Thymus (tissue), 11 donors: ENCODE data around the gene MYO18B. TPM values are rescaled to one million over a fixed set of nuclear protein-coding genes. Genes with fewer than 3 reads are reported as not detected.

Source experiments
- DNase-seq, 9 donors: peaks; one replicate each; pipeline ENCODE4 v3.0.0-alpha.2; 2013; ENCODE audit warnings: low spot score in 9 of 9, low read depth in 6 of 9, missing footprints in 1 of 9
- H3K27ac ChIP-seq, 2 donors: one replicate each; pipeline ENCODE4 v1.5.1; 2013; ENCODE audit warnings: control low read depth in 1 of 2, low read depth in 1 of 2, low read length in 1 of 2, mild to moderate bottlenecking in 1 of 2, moderate library complexity in 1 of 2
- H3K27me3 ChIP-seq, 2 donors: one replicate each; pipeline ENCODE4 v1.5.1; 2013; ENCODE audit warnings: low read length in 1 of 2; ENCODE audit not compliant: control insufficient read depth in 2 of 2, insufficient read depth in 1 of 2
- H3K36me3 ChIP-seq, 2 donors: one replicate each; pipeline ENCODE4 v1.5.1; 2013; ENCODE audit warnings: low read length in 1 of 2, mild to moderate bottlenecking in 1 of 2, moderate library complexity in 1 of 2; ENCODE audit not compliant: control insufficient read depth in 2 of 2, insufficient read depth in 2 of 2
- H3K4me1 ChIP-seq, 2 donors: one replicate each; pipeline ENCODE4 v1.5.1; 2013; ENCODE audit warnings: low read length in 2 of 2; ENCODE audit not compliant: control insufficient read depth in 2 of 2, insufficient read depth in 2 of 2
- H3K4me3 ChIP-seq, 2 donors: one replicate each; pipeline ENCODE4 v1.5.1; 2013; ENCODE audit warnings: low read length in 2 of 2, control low read depth in 1 of 2, mild to moderate bottlenecking in 1 of 2
- H3K9me3 ChIP-seq, 2 donors: one replicate each; pipeline ENCODE4 v1.5.1; 2013; ENCODE audit warnings: low read length in 1 of 2, mild to moderate bottlenecking in 1 of 2; ENCODE audit not compliant: control insufficient read depth in 2 of 2, insufficient read depth in 1 of 2
- WGBS: extraction: QIAGEN DNeasy Blood & Tissue Kit; methylation state at CpG from one replicate; pipeline ENCODE4 v1.1.7; 2013; 5-methylcytosine and 5-hydroxymethylcytosine counted together
- polyA plus RNA-seq: library from polyadenylated mRNA; stranded (reverse); fragments of 200-250 nt; gene quantifications from one replicate; pipeline ENCODE4 v1.2.3, GENCODE V29; 2013
- total RNA-seq: library from RNA; stranded (reverse); fragments of 120-200 nt; gene quantifications from one replicate; pipeline ENCODE4 v1.2.4, GENCODE V29; 2013
- donor health status: healthy.

The MYO18B gene
- total and polyA plus RNA-seq, 2 donors: 2.4 to 13.8 TPM

DNA sequence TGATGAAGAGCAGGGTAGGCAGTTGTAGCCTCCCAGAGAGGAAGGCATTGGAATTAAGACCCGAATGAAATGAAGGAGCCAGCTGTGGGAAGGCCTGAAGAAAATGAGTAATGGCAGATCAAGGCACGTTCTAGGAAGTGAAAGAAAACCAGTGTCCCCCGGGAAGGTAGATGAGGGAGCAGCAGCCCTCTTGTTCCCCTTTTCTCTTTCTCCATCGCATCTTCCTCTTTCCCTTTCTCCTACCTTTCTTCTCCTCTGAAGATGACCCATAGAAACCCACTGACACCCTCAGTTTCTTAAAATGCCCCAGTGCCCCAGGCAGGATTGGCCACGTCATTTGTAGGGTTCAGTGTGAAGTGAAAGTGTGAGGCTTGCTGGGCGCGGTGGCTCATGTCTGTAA lies 254.7 kb downstream of the MYO18B start:
- 80% methylated on average over 7 of the region's 7 CpGs for WGBS

DNA sequence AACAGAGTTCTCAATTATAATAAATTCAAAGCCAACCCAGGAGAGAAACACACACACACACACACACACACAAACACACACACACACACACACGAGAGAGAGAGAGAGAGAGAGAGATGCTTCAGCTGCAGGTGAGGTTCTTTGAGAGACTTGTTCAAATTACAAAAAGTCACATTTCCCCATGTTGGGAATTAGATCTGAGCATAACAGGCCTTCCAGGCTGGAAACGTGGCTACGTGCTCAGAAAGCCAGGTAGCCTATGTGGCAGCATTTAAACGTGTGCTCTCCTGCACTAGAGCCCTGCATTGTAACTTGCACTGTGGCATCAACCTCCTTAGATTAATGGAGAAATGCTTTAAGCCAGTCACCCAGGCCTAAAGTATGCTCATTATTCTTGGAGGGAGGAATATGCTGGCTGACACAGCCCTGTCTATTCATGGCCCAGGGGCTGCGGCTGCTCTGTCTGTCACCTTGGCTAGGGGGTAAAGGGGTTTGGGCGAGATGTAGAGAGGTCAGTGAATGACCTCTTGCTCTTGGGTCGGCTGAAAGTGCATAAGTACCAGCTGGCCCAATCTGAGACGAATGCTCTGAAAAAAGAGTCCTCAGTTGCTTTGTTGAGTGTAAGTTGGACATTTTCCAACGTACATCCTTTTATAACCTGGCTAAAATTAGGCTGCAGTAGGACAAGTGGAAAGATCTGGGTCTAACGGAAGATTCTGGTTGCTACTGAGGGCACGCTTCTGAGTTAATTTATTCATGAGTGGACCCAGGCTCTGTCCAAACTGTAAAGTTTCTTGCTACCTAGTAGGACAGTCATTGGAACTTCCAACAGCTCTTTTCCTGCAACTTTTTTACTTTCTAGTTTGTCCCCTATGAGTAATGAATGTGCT lies 256.1 kb downstream of the MYO18B start:
- no peaks in the 10 kb centered on the region for H3K4me1 ChIP-seq
- no peaks in the 10 kb centered on the region for H3K9me3 ChIP-seq
- DNase-seq: no peak
- no peak overlapping the region for H3K4me3 ChIP-seq
- H3K27ac ChIP-seq: no peak overlapping the region
- no peaks in the 10 kb centered on the region for H3K27me3 ChIP-seq
- 76% methylated on average over 11 of the region's 11 CpGs for WGBS
- H3K36me3 ChIP-seq: no peaks in the 10 kb centered on the region

More for the DNA sequence above, 254.7 kb downstream of the MYO18B start:
- no peaks in the 10 kb centered on the region for H3K27me3 ChIP-seq
- no peaks in the 10 kb centered on the region for H3K4me1 ChIP-seq
- DNase-seq: no peak
- H3K9me3 ChIP-seq: no peaks in the 10 kb centered on the region
- no peaks in the 10 kb centered on the region for H3K36me3 ChIP-seq
- no peak overlapping the region for H3K27ac ChIP-seq
- no peak overlapping the region for H3K4me3 ChIP-seq

DNA sequence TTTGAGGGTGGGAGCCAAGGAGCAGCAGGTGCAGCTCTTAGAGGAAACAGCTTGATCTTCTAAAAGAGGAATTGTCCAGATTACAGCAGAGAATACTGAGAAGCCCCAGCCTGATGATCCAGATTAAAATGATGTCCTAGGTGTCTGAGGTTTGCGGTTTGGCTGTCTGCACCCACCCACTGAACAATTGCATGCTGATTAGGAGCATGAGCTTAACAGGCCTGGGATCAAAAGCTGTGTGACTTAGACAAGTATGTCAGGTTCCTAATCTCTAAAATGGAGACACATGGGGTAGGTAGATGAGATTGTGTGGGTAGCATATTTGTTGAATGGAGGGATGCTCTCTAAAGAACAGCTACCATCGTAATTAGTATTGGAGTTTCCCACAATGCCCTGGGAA lies 260.5 kb downstream of the MYO18B start:
- H3K9me3 ChIP-seq: no peaks in the 10 kb centered on the region
- H3K27ac ChIP-seq: no peak overlapping the region
- 95% methylated on average over 2 of the region's 2 CpGs for WGBS
- no peak for DNase-seq
- no peaks in the 10 kb centered on the region for H3K4me1 ChIP-seq
- no peak overlapping the region for H3K4me3 ChIP-seq
- no peaks in the 10 kb centered on the region for H3K27me3 ChIP-seq
- no peaks in the 10 kb centered on the region for H3K36me3 ChIP-seq

DNA sequence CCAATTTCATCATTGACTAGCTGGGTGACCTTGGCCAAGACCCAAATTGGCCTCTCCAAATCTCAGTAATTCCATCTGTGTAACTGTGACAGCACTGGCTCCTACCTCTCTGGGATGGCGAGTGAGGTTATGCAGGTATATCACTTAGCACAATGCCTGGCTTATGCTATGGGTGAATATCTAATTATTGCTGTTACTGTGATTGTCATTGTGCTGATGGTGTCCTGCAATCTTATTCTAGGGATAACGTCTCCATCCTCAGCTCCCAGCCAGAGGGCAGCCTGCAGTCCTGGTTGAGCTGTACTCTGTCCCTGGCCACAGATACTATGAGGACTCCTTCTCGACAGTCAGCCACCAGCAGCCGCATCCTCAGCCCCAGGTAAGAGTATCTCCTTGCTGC lies 262.5 kb downstream of the MYO18B start:
- Histone ChIP-seq H3K36me3 (no peaks in the 10 kb centered on the region), H3K27ac (no peak overlapping the region), H3K4me1 (no peaks in the 10 kb centered on the region), H3K9me3 (no peaks in the 10 kb centered on the region), H3K27me3 (peaks cover 0 to 3% of the 10 kb centered on the region in 2 donors), H3K4me3 (no peak overlapping the region)
- 93% methylated on average over 4 of the region's 4 CpGs for WGBS
- DNase-seq: no peak

DNA sequence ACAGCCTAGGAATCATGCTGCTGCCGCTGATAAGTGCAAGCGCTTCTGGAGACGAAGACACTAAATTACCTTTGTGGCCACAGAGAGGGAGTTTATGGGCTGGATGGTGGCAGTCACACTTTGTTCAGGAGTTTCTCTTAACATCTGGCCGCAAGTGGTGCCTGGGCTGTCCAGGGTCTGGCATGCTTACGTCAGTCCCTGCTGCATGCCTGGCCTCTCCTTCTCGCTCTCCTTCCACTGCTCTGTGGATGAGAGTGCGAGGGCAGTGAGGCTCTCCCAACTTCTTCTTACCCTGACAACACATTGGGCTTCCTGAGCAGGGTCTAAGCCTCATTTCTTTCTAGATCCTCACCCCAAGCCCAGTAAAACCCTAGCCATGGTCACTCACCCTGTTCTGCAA lies 266.6 kb downstream of the MYO18B start:
- Histone ChIP-seq H3K9me3 (no peaks in the 10 kb centered on the region), H3K4me1 (no peaks in the 10 kb centered on the region), H3K4me3 (no peak overlapping the region), H3K27me3 (peaks cover 0 to 3% of the 10 kb centered on the region in 2 donors), H3K27ac (no peak overlapping the region), H3K36me3 (no peaks in the 10 kb centered on the region)
- no peak for DNase-seq
- 63% methylated on average over 7 of the region's 7 CpGs for WGBS

DNA sequence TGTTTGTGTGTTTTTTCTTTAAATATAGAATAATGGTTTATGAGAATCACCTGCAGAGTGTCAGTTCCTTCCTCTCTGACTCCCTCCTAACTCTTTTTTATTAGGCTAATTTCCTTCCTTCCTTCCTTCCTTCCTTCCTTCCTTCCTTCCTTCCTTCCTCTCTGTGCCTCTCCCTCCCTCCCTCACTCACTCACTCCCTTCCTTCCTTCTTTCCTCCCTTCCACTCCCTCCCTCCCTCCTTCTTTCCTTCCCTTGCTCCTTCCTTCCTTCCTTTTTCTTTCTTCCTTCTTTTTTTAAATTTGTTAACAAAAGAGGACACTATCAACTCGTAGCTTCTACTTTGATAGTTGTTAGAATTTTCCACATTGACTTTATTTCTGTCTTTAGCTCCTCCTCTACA lies 274.9 kb downstream of the MYO18B start:
- Histone ChIP-seq H3K4me3 (no peak overlapping the region), H3K27ac (no peak overlapping the region), H3K4me1 (no peaks in the 10 kb centered on the region), H3K36me3 (no peaks in the 10 kb centered on the region), H3K27me3 (no peaks in the 10 kb centered on the region), H3K9me3 (no peaks in the 10 kb centered on the region)
- DNase-seq: no peak
- WGBS: 52% methylated on average over 1 of the region's 1 CpG

DNA sequence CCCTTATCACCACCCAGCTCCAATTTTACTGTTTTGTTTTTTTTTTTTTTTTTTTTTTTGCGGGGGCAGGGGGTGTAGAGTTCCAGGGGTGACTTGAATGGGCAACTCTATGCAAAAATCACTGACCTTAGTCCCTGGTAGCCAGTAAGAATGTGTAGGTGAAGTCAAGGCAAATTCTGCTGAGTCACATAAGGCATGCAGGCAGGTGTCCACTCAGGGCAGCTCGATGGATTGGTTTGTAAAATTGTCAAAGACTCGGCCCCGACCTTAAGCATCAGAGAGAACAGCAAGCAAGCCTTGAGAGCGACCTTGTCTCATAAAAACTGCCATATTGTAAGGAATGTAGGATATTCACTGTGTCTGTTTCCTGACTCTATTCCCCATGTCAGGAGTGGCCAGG lies 275.9 kb downstream of the MYO18B start:
- no peaks in the 10 kb centered on the region for H3K4me1 ChIP-seq
- no peaks in the 10 kb centered on the region for H3K9me3 ChIP-seq
- H3K27ac ChIP-seq: no peak overlapping the region
- no peak overlapping the region for H3K4me3 ChIP-seq
- DNase-seq: no peak
- no peaks in the 10 kb centered on the region for H3K27me3 ChIP-seq
- no peaks in the 10 kb centered on the region for H3K36me3 ChIP-seq
- 80% methylated on average over 5 of the region's 5 CpGs for WGBS

DNA sequence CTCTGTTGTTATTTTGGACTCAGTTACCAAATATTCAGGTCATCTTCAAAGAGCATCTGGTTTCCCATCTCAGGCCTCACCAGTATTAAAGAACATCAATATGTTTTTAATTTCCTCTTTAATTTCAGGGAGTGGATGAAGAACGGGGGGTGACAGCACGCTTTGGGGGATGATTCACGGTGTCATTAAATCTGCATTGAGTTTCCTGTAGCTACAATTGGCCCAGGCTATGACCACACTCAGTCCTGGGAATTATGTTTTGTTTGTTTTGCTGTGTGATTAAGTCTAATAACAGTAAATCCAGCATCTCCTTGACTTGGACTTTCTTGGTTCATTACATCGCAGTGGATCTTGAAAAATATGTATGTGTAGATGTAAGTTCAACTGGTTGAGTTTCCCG lies 277.6 kb downstream of the MYO18B start:
- DNase-seq: no peak
- WGBS: 88% methylated on average over 5 of the region's 5 CpGs
- Histone ChIP-seq H3K27ac (no peak overlapping the region), H3K4me3 (no peak overlapping the region), H3K36me3 (no peaks in the 10 kb centered on the region), H3K4me1 (no peaks in the 10 kb centered on the region), H3K9me3 (no peaks in the 10 kb centered on the region), H3K27me3 (no peaks in the 10 kb centered on the region)

DNA sequence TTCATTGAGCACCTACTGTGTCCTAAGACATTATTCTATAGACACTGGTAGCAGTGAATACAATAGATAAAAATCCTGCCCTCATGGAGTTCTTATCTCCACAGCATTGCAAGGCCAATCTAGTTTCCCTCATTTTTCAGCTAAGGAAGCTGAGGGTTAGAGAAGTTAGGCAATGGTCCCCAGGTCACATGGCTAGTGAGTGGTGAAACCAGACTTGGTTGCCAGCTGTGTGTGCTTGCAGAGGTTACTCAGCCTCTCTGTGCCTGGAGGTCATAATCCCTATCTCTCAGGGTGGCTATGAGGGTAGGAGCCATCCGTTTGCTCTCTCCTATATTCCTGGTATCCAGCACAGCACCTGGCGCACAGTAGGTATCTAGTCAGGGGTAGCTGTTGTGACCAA lies 279.5 kb downstream of the MYO18B start:
- no peaks in the 10 kb centered on the region for H3K36me3 ChIP-seq
- H3K4me1 ChIP-seq: no peaks in the 10 kb centered on the region
- H3K4me3 ChIP-seq: no peak overlapping the region
- WGBS: 95% methylated on average over 2 of the region's 2 CpGs
- no peak overlapping the region for H3K27ac ChIP-seq
- no peaks in the 10 kb centered on the region for H3K9me3 ChIP-seq
- no peaks in the 10 kb centered on the region for H3K27me3 ChIP-seq
- no peak for DNase-seq
